Effector CD8-positive, alpha-beta T cell (primary cell): Measurements from ENCODE around the gene VGLL4.
"Not testable (repeated sequence)": the region's sequence is repeated elsewhere in the genome, so short reads cannot be mapped to it uniquely, and the experiment has no call there.

Experiments used
- DNase-seq: peaks from one replicate; lab custom pipeline; 2025; lab: John Stamatoyannopoulos, UW
- total RNA-seq, 4 experiments: gene quantifications; one replicate each; lab custom pipeline; 2026; lab: John Stamatoyannopoulos, UW

The VGLL4 gene
- total RNA-seq = 29.9 to 60.5 (median 52.8) reads per million in 4 experiments

GRCh38 chr3:11643605-11644087, at the start of gene VGLL4:
TSS of gene VGLL4 (minus strand) at chr3:11643915. CDS start at chr3:11643518, 397 bp downstream.
- DNase-seq = peak; percentile 42

- no peak for DNase-seq
Observed at GRCh38 chr3:11692532-11692813, 48.8 kb upstream of the VGLL4 start.

GRCh38 chr3:11691767-11692531, 48.2 kb upstream of the VGLL4 start:
- no peak for DNase-seq

GRCh38 chr3:11690863-11691766, 47.4 kb upstream of the VGLL4 start:
- no peak for DNase-seq

GRCh38 chr3:11689749-11690148, 46.0 kb upstream of the VGLL4 start:
- no peak for DNase-seq

GRCh38 chr3:11684980-11685379, 41.3 kb upstream of the VGLL4 start:
- not testable (repeated sequence) for DNase-seq

GRCh38 chr3:11680509-11680908, 36.8 kb upstream of the VGLL4 start:
- DNase-seq = no peak

GRCh38 chr3:11679964-11680363, 36.2 kb upstream of the VGLL4 start:
- no peak for DNase-seq

GRCh38 chr3:11672363-11672762, 28.6 kb upstream of the VGLL4 start:
- DNase-seq = no peak

- DNase-seq = no peak
Observed at GRCh38 chr3:11671648-11672100, 28.0 kb upstream of the VGLL4 start.

- DNase-seq = no peak
Observed at GRCh38 chr3:11668243-11669235, 24.8 kb upstream of the VGLL4 start.

GRCh38 chr3:11665331-11665730, 21.6 kb upstream of the VGLL4 start:
- DNase-seq = no peak

GRCh38 chr3:11662392-11662990, 18.8 kb upstream of the VGLL4 start:
- no peak for DNase-seq

GRCh38 chr3:11661827-11662226, 18.1 kb upstream of the VGLL4 start:
- no peak for DNase-seq

GRCh38 chr3:11661052-11661656, 17.4 kb upstream of the VGLL4 start:
- DNase-seq = no peak

- DNase-seq = no peak
Observed at GRCh38 chr3:11660242-11660641, 16.5 kb upstream of the VGLL4 start.

- no peak for DNase-seq
Observed at GRCh38 chr3:11658180-11658579, 14.5 kb upstream of the VGLL4 start.

GRCh38 chr3:11655196-11655928, 11.6 kb upstream of the VGLL4 start:
- DNase-seq = no peak

- no peak for DNase-seq
Observed at GRCh38 chr3:11654166-11654565, 10.5 kb upstream of the VGLL4 start.
